Psoas muscle (tissue), 8 donors: ENCODE results near the gene SETDB2. TPM values are rescaled to one million over a fixed set of nuclear protein-coding genes. Genes with fewer than 3 reads are reported as not detected.
"Not testable (repeated sequence)": the region's sequence is repeated elsewhere in the genome, so short reads cannot be mapped to it uniquely, and the experiment has no call there.

ENCODE experiments used
- ATAC-seq, 4 donors: fragments of 200-7000 bp; cut with Tn5 transposase; one replicate each; pipeline ENCODE4 v1.9.1; 2020; ENCODE audit warnings: moderate library complexity in 3 of 4, mild to moderate bottlenecking in 2 of 4
- DNase-seq, 2 donors: peaks; one replicate each; pipeline ENCODE4 v3.0.0-alpha.2; 2020
- H3K27ac ChIP-seq: fragments of 200-600 bp; one replicate; pipeline ENCODE4 v1.8.0; 2022
- H3K27me3 ChIP-seq, 3 donors: fragments of 200-600 bp in 1 of 3; one replicate each; pipeline versions ENCODE4 v1.6.1 to v1.8.0; 2013 to 2022; ENCODE audit warnings: low read length in 2 of 3, mild to moderate bottlenecking in 2 of 3, moderate library complexity in 1 of 3; ENCODE audit not compliant: insufficient read depth in 3 of 3
- H3K36me3 ChIP-seq, 2 donors: fragments of 200-600 bp in 1 of 2; one replicate each; pipeline versions ENCODE4 v1.6.1 to v1.8.0; 2013 to 2022; ENCODE audit warnings: low read depth in 1 of 2, mild to moderate bottlenecking in 1 of 2, moderate library complexity in 1 of 2; ENCODE audit not compliant: insufficient read depth in 1 of 2
- H3K4me1 ChIP-seq: fragments of 200-600 bp; one replicate; pipeline ENCODE4 v1.8.0; 2022
- H3K4me3 ChIP-seq: fragments of 200-600 bp; one replicate; pipeline ENCODE4 v1.8.0; 2022; ENCODE audit warnings: mild to moderate bottlenecking
- H3K9me3 ChIP-seq: fragments of 200-600 bp; one replicate; pipeline ENCODE4 v1.8.0; 2022
- CTCF ChIP-seq: fragments of 200-600 bp; IDR thresholded peaks from one replicate; pipeline ENCODE4 v1.8.0; 2022; ENCODE audit warnings: antibody characterized with exemption
- WGBS, 3 donors: extraction: QIAGEN DNeasy Blood & Tissue Kit; methylation state at CpG; one replicate each; pipeline versions ENCODE4 v1.1.6 to v1.1.7; 2013; 5-methylcytosine and 5-hydroxymethylcytosine counted together
- intact Hi-C, 2 donors: fragments of 100-400 bp; cut with DNase I; formaldehyde crosslinking; loops; one replicate each; pipeline versions ENCODE4 v1.11.0 to v1.14.2; 2022
- polyA plus RNA-seq, 3 donors: library from polyadenylated mRNA; stranded (reverse); fragments of 200-250 nt; gene quantifications; one replicate each; pipeline ENCODE4 v1.2.3, GENCODE V29; 2013
- total RNA-seq, 4 donors: library from RNA; stranded (reverse); fragmentation: NEBNext Ultra II Directional in 2 of 4; extraction: Animal tissue kit (Norgen Biotek cat#: 25700) in 2 of 4; gene quantifications; one replicate each; pipeline versions ENCODE4 v1.2.1 to v1.2.4, GENCODE V29; 2021 to 2023
- donor health status: healthy with polysubstance abuse.
- donor health status: DM: no; HTN: no; CAD: no; lungs with moderate emphysema.
- donor health status: Bipolar disorder and iron deficiency.
- donor health status: healthy.
- donor health status: DM: yes; HTN: yes; CAD: no.
- donor health status: DM: no; HTN: no; CAD: no.
- donor health status: DM: no; HTN: no; CAD: no.
- donor health status: DM: yes; HTN: yes; CAD: no.

The SETDB2 gene
- total and polyA plus RNA-seq, 7 donors: 1.7 to 7.9 (median 3.7) TPM

DNA sequence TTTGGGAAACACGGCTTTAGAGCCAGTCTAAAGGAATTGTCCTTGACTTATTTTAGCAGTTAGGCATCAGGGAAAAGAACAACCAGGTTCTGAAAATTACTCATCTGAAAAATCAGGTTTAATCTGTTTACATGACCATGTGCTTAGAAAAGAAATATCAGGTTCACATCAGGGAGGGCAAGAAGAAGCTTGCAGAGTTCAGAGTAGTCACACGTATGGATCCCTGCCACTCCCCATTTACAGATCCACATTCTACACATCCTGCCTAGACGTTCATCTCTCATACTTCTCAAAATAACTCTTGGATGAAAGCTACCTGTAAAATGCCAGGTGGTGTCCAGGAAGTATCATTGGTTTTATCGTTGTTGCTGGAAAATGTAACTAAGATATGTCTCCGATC is 37.7 kb downstream of the SETDB2 start:
- Histone ChIP-seq H3K27me3 (no peaks in the 10 kb centered on the region), H3K9me3 (no peaks in the 10 kb centered on the region), H3K27ac (no peak overlapping the region), H3K4me3 (no peak overlapping the region), H3K4me1 (no peaks in the 10 kb centered on the region), H3K36me3 (peaks cover 0 to 70% of the 10 kb centered on the region in 2 donors)
- intact Hi-C loops: no loop called here
- 48 to 55% (median 50%) methylated on average over 5 of the region's 5 CpGs for WGBS, 3 donors
- no peak for TF ChIP-seq CTCF
- no peak for ATAC-seq
- DNase-seq: no peak

DNA sequence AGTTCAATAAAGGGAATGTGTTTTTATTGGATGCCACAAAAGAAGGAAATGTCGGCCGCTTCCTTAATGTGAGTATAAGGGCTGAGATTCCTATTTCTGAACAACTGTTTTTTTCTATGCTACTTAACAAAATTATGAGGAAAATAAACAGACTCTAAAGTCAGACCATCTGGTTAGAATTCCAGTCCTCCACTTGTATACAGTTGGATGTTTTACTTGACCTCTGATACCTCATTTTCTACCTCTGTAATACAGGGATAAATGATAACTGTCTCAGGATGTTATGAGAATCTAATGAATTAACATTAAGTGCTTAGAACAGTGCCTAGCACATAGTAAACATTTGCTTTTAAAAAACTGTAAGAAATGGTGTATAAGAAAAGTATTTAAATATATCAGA is 44.5 kb downstream of the SETDB2 start:
- intact Hi-C loops: no loop called here
- 85 to 96% (median 87%) methylated on average over 2 of the region's 2 CpGs for WGBS, 3 donors
- TF ChIP-seq CTCF: no peak
- H3K27ac ChIP-seq: no peak overlapping the region
- DNase-seq (no peak), ATAC-seq (no peak)
- H3K9me3 ChIP-seq: no peaks in the 10 kb centered on the region
- no peaks in the 10 kb centered on the region for H3K27me3 ChIP-seq
- H3K4me1 ChIP-seq: no peaks in the 10 kb centered on the region
- peaks cover 0 to 49% of the 10 kb centered on the region in 2 donors for H3K36me3 ChIP-seq
- H3K4me3 ChIP-seq: no peak overlapping the region

DNA sequence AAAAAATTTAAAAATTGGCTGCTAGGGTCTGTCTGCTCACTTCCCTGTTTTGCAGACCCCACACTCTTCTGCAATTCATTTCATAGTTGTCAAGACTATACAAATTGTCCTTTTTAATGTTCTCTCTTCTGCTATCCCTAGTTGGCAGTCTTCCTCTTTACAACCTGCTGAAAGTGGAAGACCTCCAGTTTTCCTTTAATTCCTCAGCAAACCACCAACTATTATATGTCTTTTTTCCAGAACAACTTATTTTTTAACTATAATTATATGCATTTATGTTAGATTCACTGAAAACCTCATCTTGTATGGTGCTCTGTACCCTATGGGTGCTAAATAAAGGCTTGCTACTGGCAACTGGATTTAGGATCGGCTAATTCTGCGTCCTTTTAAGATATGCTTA is 50.6 kb downstream of the SETDB2 start:
- Histone ChIP-seq H3K27me3 (no peaks in the 10 kb centered on the region), H3K27ac (peak overlapping the region; percentile 94), H3K36me3 (peaks cover 0 to 13% of the 10 kb centered on the region in 2 donors), H3K4me1 (peaks cover 4% of the 10 kb centered on the region), H3K4me3 (peak overlapping the region; percentile 87), H3K9me3 (no peaks in the 10 kb centered on the region)
- ATAC-seq (no peak), DNase-seq (no peak)
- intact Hi-C loops: loop anchor here in 1 of 2 donors (5.0 to 10.0 kb wide), 2 partner anchors 52 to 110 kb away; partner anchors contain the start of genes CAB39L and SETDB2
- TF ChIP-seq CTCF: no peak
- 20 to 34% (median 30%) methylated on average over 2 of the region's 2 CpGs for WGBS, 3 donors

DNA sequence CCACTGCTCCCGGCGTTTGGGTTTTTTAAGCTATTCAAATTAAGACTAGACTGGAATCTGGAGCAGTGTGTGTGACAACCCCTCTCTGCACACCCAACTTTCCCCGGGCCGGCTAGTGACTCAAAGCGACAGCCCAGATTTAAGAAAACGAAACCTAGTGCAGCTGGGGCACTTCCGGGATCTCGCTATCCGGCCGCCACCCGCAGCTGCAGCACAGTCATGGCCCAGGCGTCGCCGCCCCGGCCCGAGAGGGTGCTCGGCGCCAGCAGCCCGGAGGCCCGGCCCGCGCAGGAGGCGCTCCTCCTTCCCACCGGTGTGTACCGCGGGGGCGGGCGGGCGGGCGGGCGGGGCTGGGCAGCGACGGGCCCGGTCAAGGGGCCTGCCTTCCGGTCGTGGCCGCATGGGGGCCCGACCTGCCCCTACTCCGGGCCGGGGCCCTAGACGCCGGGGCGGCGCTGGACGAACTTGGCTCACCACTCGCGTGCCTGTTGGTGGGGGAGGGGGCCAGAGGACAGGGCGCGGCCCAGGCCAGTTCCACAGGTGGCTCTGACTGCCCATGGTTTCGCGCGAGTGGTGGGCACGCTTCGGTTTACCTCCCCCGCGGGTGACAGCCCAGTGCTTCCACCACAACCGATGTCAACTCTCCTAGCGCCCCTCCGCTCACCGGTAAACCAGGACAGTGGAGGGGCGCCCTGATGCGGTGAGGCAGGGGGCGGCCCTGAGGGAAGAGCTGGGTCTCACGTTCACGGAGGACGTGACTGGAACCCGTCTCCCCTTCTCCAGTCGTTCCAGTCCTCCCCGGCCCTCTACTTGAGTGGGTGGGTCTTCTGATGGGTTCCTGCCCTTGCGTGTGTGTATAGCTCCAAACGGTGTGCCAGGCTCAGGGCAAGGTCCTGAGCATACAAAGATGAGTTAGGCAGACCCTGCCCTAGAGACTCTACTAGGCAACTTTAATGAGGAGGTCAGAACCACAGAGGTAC is 52.0 kb downstream of the SETDB2 start, which contains the start of gene PHF11:
Gene PHF11 (plus strand): TSS at position 171 of the 980 bp plus-strand sequence. CDS start 49 bp downstream, at position 220.
- intact Hi-C loops: loop anchor here (2.0 to 10.0 kb wide), 2 partner anchors 51 to 109 kb away; partner anchors contain the start of genes CAB39L (in 1 of the 2) and SETDB2 (in 1 of the 2)
- 3 to 5% (median 4%) methylated on average over 52 to 70 of the region's 71 CpGs for WGBS, 3 donors
- DNase-seq: peak; percentile 82 to 91
- peak within 1 kb of the TSS; percentile 87 for H3K4me3 ChIP-seq
- H3K27ac ChIP-seq: peak within 1 kb of the TSS; percentile 94
- H3K36me3 ChIP-seq: peaks cover 0 to 13% of the 10 kb centered on the region in 2 donors
- peak; percentile 92 to 93 (median 92) for ATAC-seq
- TF ChIP-seq CTCF: peak; percentile 15
- no peaks in the 10 kb centered on the region for H3K27me3 ChIP-seq
- no peaks in the 10 kb centered on the region for H3K9me3 ChIP-seq
- H3K4me1 ChIP-seq: peaks cover 4% of the 10 kb centered on the region

- 62 to 72% (median 70%) methylated on average over 11 of the region's 11 CpGs for WGBS, 3 donors
- not testable (repeated sequence) for ATAC-seq, H3K4me1 ChIP-seq, H3K9me3 ChIP-seq, DNase-seq, H3K27me3 ChIP-seq, H3K36me3 ChIP-seq
- Histone ChIP-seq H3K27ac (peak overlapping the region; percentile 94), H3K4me3 (peak overlapping the region; percentile 87)
- intact Hi-C loops: loop anchor here (2.0 to 10.0 kb wide), 2 partner anchors 52 to 108 kb away; partner anchors contain the start of genes CAB39L (in 1 of the 2) and SETDB2 (in 1 of the 2)
Observed at GRCh38 chr13:49496837-49497236, 52.8 kb downstream of the SETDB2 start.
